B cell (primary cell): ENCODE measurements around the gene VAV2. TPM values are rescaled to one million over a fixed set of nuclear protein-coding genes. Genes with fewer than 3 reads are reported as not detected.

Source experiments
- ATAC-seq: fragments of 200-7000 bp; cut with Tn5 transposase; one replicate; pipeline ENCODE4 v1.10.0; 2021; ENCODE audit warnings: low read depth, mild to moderate bottlenecking, moderate number of reproducible peaks, moderate library complexity
- CTCF ChIA-PET: fragments of 350-600 bp; sonication (Branson Sonifier 250); formaldehyde crosslinking; loops from one replicate; lab custom pipeline; 2021; ENCODE audit warnings: antibody characterized with exemption, inconsistent platforms; lab: Charles Lee
- POLR2A ChIA-PET: fragments of 350-600 bp; sonication (Branson Sonifier 250); formaldehyde crosslinking; loops from one replicate; lab custom pipeline; 2021; ENCODE audit warnings: antibody characterized with exemption; lab: Charles Lee
- DNase-seq: peaks from one replicate; pipeline ENCODE4 v3.0.0; 2013
- H2AFZ ChIP-seq: 2 replicates; pipeline ENCODE4 v1.6.1; 2012; ENCODE audit warnings: mild to moderate bottlenecking, low read depth, low read length; ENCODE audit not compliant: insufficient read depth, poor library complexity, severe bottlenecking
- H3K27ac ChIP-seq, 2 donors: 1 replicate in 1 of 2; 2 replicates in 1 of 2; pipeline ENCODE4 v1.5.1; 2012 to 2013; ENCODE audit warnings: low read length in 2 of 2, mild to moderate bottlenecking in 2 of 2, moderate library complexity in 1 of 2
- H3K27me3 ChIP-seq, 4 experiments: fragments of 200-600 bp in 1 of 4; sonication (generic) in 1 of 4; replicated peaks in 1 of 4; 1 replicate in 2 of 4; 2 replicates in 2 of 4; pipeline versions ENCODE4 v1.6.1 to v1.7.0; 2013 to 2016; ENCODE audit warnings: low read length in 3 of 4, mild to moderate bottlenecking in 2 of 4, mixed read lengths in 1 of 4, moderate library complexity in 1 of 4; ENCODE audit not compliant: insufficient read depth in 4 of 4, control insufficient read depth in 3 of 4; ENCODE audit errors: control extremely low read depth in 1 of 4
- H3K36me3 ChIP-seq, 2 experiments: replicated peaks in 1 of 2; 1 replicate in 1 of 2; 2 replicates in 1 of 2; pipeline versions ENCODE4 v1.6.1 to v1.7.1; 2013; ENCODE audit warnings: low read length in 1 of 2; ENCODE audit not compliant: insufficient read depth in 2 of 2, control insufficient read depth in 1 of 2; ENCODE audit errors: control extremely low read depth in 1 of 2, extremely low read depth in 1 of 2
- H3K4me1 ChIP-seq, 2 donors: fragments of 200-600 bp in 1 of 2; sonication (generic) in 1 of 2; 1 replicate in 1 of 2; 2 replicates in 1 of 2; pipeline versions ENCODE4 v1.5.1 to v1.6.1; 2013 to 2017; ENCODE audit warnings: low read length in 2 of 2; ENCODE audit not compliant: control insufficient read depth in 2 of 2, insufficient read depth in 2 of 2
- H3K4me2 ChIP-seq: replicated peaks from 2 replicates; pipeline ENCODE3; 2012; ENCODE audit warnings: mild to moderate bottlenecking, low read depth, low read length; ENCODE audit not compliant: poor library complexity, severe bottlenecking
- H3K4me3 ChIP-seq, 5 experiments: fragments of 200-600 bp in 1 of 5; sonication (generic) in 1 of 5; 1 replicate in 3 of 5; 2 replicates in 2 of 5; pipeline versions ENCODE4 v1.5.1 to v1.7.0; 2011 to 2016; ENCODE audit warnings: low read length in 4 of 5, mild to moderate bottlenecking in 4 of 5, low read depth in 2 of 5, control low read depth in 1 of 5, moderate library complexity in 1 of 5; ENCODE audit not compliant: insufficient read depth in 1 of 5; ENCODE audit errors: control extremely low read depth in 1 of 5, extremely low read depth in 1 of 5
- H3K79me2 ChIP-seq: fragments of 200-600 bp; sonication (generic); one replicate; pipeline ENCODE4 v1.6.0; 2016; ENCODE audit warnings: low read length; ENCODE audit not compliant: control insufficient read depth, insufficient read depth
- H3K9ac ChIP-seq: fragments of 200-600 bp; sonication (generic); 2 replicates; pipeline ENCODE4 v1.6.1; 2017; ENCODE audit warnings: mild to moderate bottlenecking, low read length, moderate library complexity
- H3K9me3 ChIP-seq, 3 donors: one replicate each; pipeline versions ENCODE4 v1.6.1 to v1.7.1; 2013; ENCODE audit warnings: low read length in 2 of 3; ENCODE audit not compliant: control insufficient read depth in 2 of 3, insufficient read depth in 1 of 3; ENCODE audit errors: control extremely low read depth in 1 of 3
- H4K20me1 ChIP-seq: 2 replicates; pipeline ENCODE4 v1.6.0; 2012; ENCODE audit warnings: mild to moderate bottlenecking, low read length; ENCODE audit not compliant: insufficient read depth, control insufficient read depth, poor library complexity, severe bottlenecking
- H3K27ac Mint-ChIP-seq: one replicate; pipeline ENCODE4 v1.8.0; 2021; ENCODE audit warnings: mixed read lengths
- H3K27me3 Mint-ChIP-seq: one replicate; pipeline ENCODE4 v1.8.0; 2021; ENCODE audit warnings: mixed read lengths
- H3K4me1 Mint-ChIP-seq: one replicate; pipeline ENCODE4 v1.8.0; 2021; ENCODE audit warnings: mixed read lengths
- H3K4me3 Mint-ChIP-seq: one replicate; pipeline ENCODE4 v1.8.0; 2021; ENCODE audit warnings: mixed read lengths
- H3K9me3 Mint-ChIP-seq: one replicate; pipeline ENCODE4 v1.8.0; 2022; ENCODE audit warnings: mixed read lengths; ENCODE audit not compliant: insufficient read depth
- CTCF ChIP-seq: fragments of 200-600 bp; IDR thresholded peaks from one replicate; pipeline ENCODE4 v1.8.0; 2022; ENCODE audit warnings: antibody characterized with exemption, mild to moderate bottlenecking
- EZH2 ChIP-seq: IDR thresholded peaks from 2 replicates; pipeline ENCODE4 v1.6.1; 2012; ENCODE audit warnings: borderline replicate concordance, low read depth, mild to moderate bottlenecking, moderate library complexity, low read length; ENCODE audit not compliant: insufficient read depth, poor library complexity, severe bottlenecking
- WGBS: methylation state at CpG from one replicate; pipeline ENCODE4 v1.1.5; 2013; ENCODE audit warnings: missing lambda C conversion rate; ENCODE audit not compliant: insufficient coverage; 5-methylcytosine and 5-hydroxymethylcytosine counted together
- intact Hi-C: fragments of 100-400 bp; cut with micrococcal nuclease; formaldehyde crosslinking; loops from one replicate; pipeline ENCODE4 v1.10.0; 2022
- polyA plus RNA-seq: library from polyadenylated mRNA; depleted of rRNA; stranded (reverse); fragments of >200 nt; gene quantifications from 2 replicates; pipeline ENCODE4 v1.2.3, GENCODE V29; 2012
- total RNA-seq, 2 donors: library from RNA; stranded (reverse); fragments of 120-200 nt in 1 of 2; gene quantifications; 1 replicate in 1 of 2; 2 replicates in 1 of 2; pipeline versions ENCODE4 v1.2.3 to v1.2.4, GENCODE V29; 2013 to 2022

The VAV2 gene
- total and polyA plus RNA-seq, 2 donors (not counting 1 experiment from before 2014, with no cell fraction given), result 34.4 to 128 TPM

GRCh38 chr9:133933426-133934026 lies 58.6 kb downstream of the VAV2 start:
- intact Hi-C loops, result no loop called here
- no peak for DNase-seq
- H3K9ac ChIP-seq, result no peak overlapping the region
- no peak overlapping the region for H3K4me3 Mint-ChIP-seq
- ATAC-seq, result no peak
- peaks cover 99% of the 10 kb centered on the region for H3K79me2 ChIP-seq
- H3K36me3 ChIP-seq, result peaks cover 3 to 40% of the 10 kb centered on the region in 2 experiments
- H3K27ac Mint-ChIP-seq, result no peak overlapping the region
- ChIA-PET CTCF (no interaction called here), POLR2A (no interaction called here)
- peaks cover 8 to 12% of the 10 kb centered on the region in 2 donors for H3K4me1 ChIP-seq
- no peak overlapping the region for H3K27ac ChIP-seq
- H3K27me3 Mint-ChIP-seq, result no peaks in the 10 kb centered on the region
- H4K20me1 ChIP-seq, result peaks cover 100% of the 10 kb centered on the region
- 78% methylated on average over 6 of the region's 6 CpGs for WGBS
- no peak overlapping the region for H2AFZ ChIP-seq
- TF ChIP-seq CTCF (no peak), EZH2 (no peak)
- H3K4me3 ChIP-seq, result no peak overlapping the region
- no peaks in the 10 kb centered on the region for H3K27me3 ChIP-seq
- H3K4me1 Mint-ChIP-seq, result peaks cover 41% of the 10 kb centered on the region
- no peak overlapping the region for H3K4me2 ChIP-seq
- peaks cover 0 to 2% (median 0%) of the 10 kb centered on the region in 3 donors for H3K9me3 ChIP-seq
- no peaks in the 10 kb centered on the region for H3K9me3 Mint-ChIP-seq

GRCh38 chr9:133932633-133933032 lies 59.5 kb downstream of the VAV2 start:
- H3K4me2 ChIP-seq, result no peak overlapping the region
- H3K27ac Mint-ChIP-seq, result no peak overlapping the region
- TF ChIP-seq EZH2, result no peak

More at GRCh38 chr9:133932633-133933032, 59.5 kb downstream of the VAV2 start:
- Mint-ChIP-seq H3K4me1 (peaks cover 48% of the 10 kb centered on the region), H3K9me3 (no peaks in the 10 kb centered on the region), H3K4me3 (no peak overlapping the region), H3K27me3 (no peaks in the 10 kb centered on the region)
- H3K4me1 ChIP-seq, result peaks cover 8 to 12% of the 10 kb centered on the region in 2 donors
- no peak for DNase-seq
- H3K79me2 ChIP-seq, result peaks cover 99% of the 10 kb centered on the region
- H3K27ac ChIP-seq, result no peak overlapping the region
- no peak overlapping the region for H3K4me3 ChIP-seq
- peaks cover 0 to 2% (median 0%) of the 10 kb centered on the region in 3 donors for H3K9me3 ChIP-seq
- CTCF ChIA-PET, result no interaction called here
- 82% methylated on average over 7 of the region's 9 CpGs for WGBS
- H3K9ac ChIP-seq, result no peak overlapping the region
- ATAC-seq, result no peak
- H3K27me3 ChIP-seq, result no peaks in the 10 kb centered on the region
- POLR2A ChIA-PET, result interaction anchor here (0.5 kb wide), 1 partner anchor 12 kb away, joined by 3 read pairs; no protein-coding TSS in a partner anchor
- intact Hi-C loops, result no loop called here
- H2AFZ ChIP-seq, result no peak overlapping the region
- peaks cover 100% of the 10 kb centered on the region for H4K20me1 ChIP-seq
- peaks cover 3 to 35% of the 10 kb centered on the region in 2 experiments for H3K36me3 ChIP-seq
